Measurements from ENCODE around the gene TLR7. TPM values are rescaled to one million over a fixed set of nuclear protein-coding genes. Genes with fewer than 3 reads are reported as not detected.
A peak's percentile ranks its signal among the peaks of the same experiment; 100 is the strongest.

TLR7 gene
- total and polyA plus RNA-seq, 10 of the 15 experiments (the other 5 are each of a cell fraction or from before 2014, with no cell fraction given) = 12.0 to 44.4 (median 22.6) TPM

DNA sequence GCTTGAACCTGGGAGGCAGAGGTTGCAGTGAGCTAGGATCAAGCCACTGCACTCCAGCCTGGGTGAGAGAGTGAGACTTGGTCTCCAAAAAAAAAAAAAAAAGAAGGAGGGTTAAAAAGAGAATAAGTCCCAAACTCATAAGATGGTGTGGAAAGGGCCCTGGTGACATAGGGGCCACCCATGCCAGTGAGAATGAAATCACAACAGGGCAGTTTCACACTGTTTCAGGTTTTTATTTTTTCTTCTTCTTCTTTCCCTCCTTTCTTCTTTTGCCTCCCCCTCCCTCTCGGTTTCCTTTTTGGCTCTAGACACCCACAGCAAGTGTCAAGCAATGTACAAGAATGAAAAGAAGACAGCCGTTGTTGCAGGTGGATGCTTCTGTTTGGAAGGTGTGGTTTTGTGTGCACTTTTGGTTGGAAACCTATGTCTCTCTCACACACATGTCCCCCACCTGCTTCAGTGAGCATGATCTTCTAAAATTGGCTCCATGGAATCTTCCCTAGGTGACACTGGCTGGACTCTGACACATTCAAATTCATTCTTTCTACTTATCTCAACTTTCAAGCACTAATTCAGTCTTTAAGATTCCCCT is 25.1 kb downstream of the TLR7 start:
- POLR2A ChIA-PET = interaction anchor here (0.6 to 1.6 kb wide), 3 partner anchors 49 to 97 kb away, joined by 3 read pairs; no protein-coding TSS in a partner anchor
- RAD21 ChIA-PET (ENCODE audit: unreplicated experiment) = interaction anchor here (0.6 to 13.6 kb wide), 4 partner anchors 24 to 596 kb away, joined by 3 to 277 read pairs (median 26); partner anchors contain the start of gene TLR7
- peak; percentile 73 for FAIRE-seq
- TF ChIP-seq PAX5 (IDR thresholded peaks at IDR 0.05; ENCODE audit: borderline replicate concordance, low read depth, low read length) (peak; percentile 48; the same call in 1 of the 2 replicates), NFYB (IDR thresholded peaks at IDR 0.05; ENCODE audit: insufficient read depth, low read depth, low read length) (0 out of 2 replicates have a peak, but pooled peaks have one; percentile 8), RUNX3 (IDR thresholded peaks at IDR 0.05; ENCODE audit: low read length) (peak; percentile 91), CHD1 (IDR thresholded peaks at IDR 0.05; ENCODE audit: low read depth, low read length) (no peak), CREM (IDR thresholded peaks at IDR 0.05; ENCODE audit: low read depth) (peak; percentile 17; the same call in 1 of the 2 replicates), IKZF2 (IDR thresholded peaks at IDR 0.05) (peak; percentile 61 to 63; a peak in 2 of 4 replicates), NFIC (IDR thresholded peaks at IDR 0.05; ENCODE audit: low read depth, low read length) (peak; percentile 49), MEF2B (IDR thresholded peaks at IDR 0.05; ENCODE audit: partially characterized antibody, poor library complexity, severe bottlenecking) (peak; percentile 36), IKZF1 (conservative IDR thresholded peaks at IDR 0.05) (peak; percentile 42; the same call in 1 of the 2 replicates), MYC (IDR thresholded peaks at IDR 0.05; ENCODE audit: insufficient read depth, insufficient read length, insufficient replicate concordance, low read length, severe bottlenecking) (no peak), TCF12 (IDR thresholded peaks at IDR 0.05; ENCODE audit: low read depth, low read length) (peak; percentile 86), TCF3 (IDR thresholded peaks at IDR 0.05; ENCODE audit: borderline replicate concordance, insufficient read depth, low read depth, low read length) (peak; percentile 91), EP300 (IDR thresholded peaks at IDR 0.05; ENCODE audit: borderline replicate concordance in 1 of 2, control insufficient read depth in 1 of 2, low read depth in 2 of 2, low read length in 2 of 2) (peak in 1 of 2 experiments; percentile 72; a peak in 2 of 4 replicates), PML (IDR thresholded peaks at IDR 0.05; ENCODE audit: low read length) (no peak), ZNF24 (IDR thresholded peaks at IDR 0.05) (peak; percentile 52; the same call in 1 of the 2 replicates), POU2F2 (IDR thresholded peaks at IDR 0.05; ENCODE audit: borderline replicate concordance, low read depth, low read length) (0 out of 3 replicates have a peak, but pooled peaks have one; percentile 20), POLR2A (IDR thresholded peaks at IDR 0.05; ENCODE audit: low read depth, low read length) (no peak; the same call in 1 of the 2 replicates), GABPA (IDR thresholded peaks at IDR 0.05; ENCODE audit: low read depth) (0 out of 2 replicates have a peak, but pooled peaks have one; percentile 17), EED (IDR thresholded peaks at IDR 0.05; ENCODE audit: low read depth) (peak; percentile 69)
- TF ChIP-seq, protein P1, sequence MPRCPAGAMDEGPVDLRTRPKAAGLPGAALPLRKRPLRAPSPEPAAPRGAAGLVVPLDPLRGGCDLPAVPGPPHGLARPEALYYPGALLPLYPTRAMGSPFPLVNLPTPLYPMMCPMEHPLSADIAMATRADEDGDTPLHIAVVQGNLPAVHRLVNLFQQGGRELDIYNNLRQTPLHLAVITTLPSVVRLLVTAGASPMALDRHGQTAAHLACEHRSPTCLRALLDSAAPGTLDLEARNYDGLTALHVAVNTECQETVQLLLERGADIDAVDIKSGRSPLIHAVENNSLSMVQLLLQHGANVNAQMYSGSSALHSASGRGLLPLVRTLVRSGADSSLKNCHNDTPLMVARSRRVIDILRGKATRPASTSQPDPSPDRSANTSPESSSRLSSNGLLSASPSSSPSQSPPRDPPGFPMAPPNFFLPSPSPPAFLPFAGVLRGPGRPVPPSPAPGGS (IDR thresholded peaks at IDR 0.05; ENCODE audit: borderline replicate concordance, insufficient read depth, low read depth, low read length, poor library complexity, severe bottlenecking) = peak; percentile 35

More for the DNA sequence above, 25.1 kb downstream of the TLR7 start:
- SMC1A ChIA-PET (ENCODE audit: uncharacterized antibody, unreplicated experiment) = interaction anchor here (0.6 to 15.5 kb wide), 9 partner anchors 13 to 120 kb away, joined by 3 to 349 read pairs (median 13); partner anchors contain the start of gene TLR7
- no peak overlapping the region; the same call in 1 of the 2 replicates for H3K4me3 ChIP-seq
- H2AFZ ChIP-seq (ENCODE audit: control insufficient read depth, low read depth, low read length) = no peak overlapping the region; the same call in 1 of the 2 replicates
- H3K9ac ChIP-seq (ENCODE audit: control insufficient read depth, insufficient read depth, low read length) = peak overlapping the region; percentile 13; the same call in 1 of the 2 replicates
- WGBS (ENCODE audit: insufficient coverage, insufficient replicate concordance, low lambda C conversion rate, missing lambda C conversion rate) = 0% methylated on average over 2 of the region's 2 CpGs
- peak overlapping the region; percentile 95 for H3K27ac ChIP-seq (ENCODE audit: control insufficient read depth, insufficient read depth)
- CTCF ChIA-PET = interaction anchor here (0.7 to 16.0 kb wide), 4 partner anchors 9 to 78 kb away, joined by 3 to 431 read pairs (median 16); no protein-coding TSS in a partner anchor
- intact Hi-C loops (cut with micrococcal nuclease; ENCODE audit: unreplicated experiment) = loop anchor here (1.0 to 5.0 kb wide), 3 partner anchors 23 to 200 kb away; no protein-coding TSS in a partner anchor
- H3K4me2 ChIP-seq (ENCODE audit: control insufficient read depth, insufficient read depth) = peak overlapping the region; percentile 56; the same call in 1 of the 2 replicates
- H3K79me2 ChIP-seq (ENCODE audit: control insufficient read depth, insufficient read depth, low read length) = no peaks in the 10 kb centered on the region; the same call in 1 of the 2 replicates
- in situ Hi-C loops (cut with MboI) = loop anchor here (5.0 to 25.0 kb wide), 2 partner anchors 70 to 1995 kb away; no protein-coding TSS in a partner anchor
- peaks cover 8% of the 10 kb centered on the region for H3K9me3 ChIP-seq (replicated peaks; ENCODE audit: control insufficient read depth, insufficient read depth, low read length)
- H3K27me3 ChIP-seq (replicated peaks in 1 of 2; ENCODE audit: control insufficient read depth in 2 of 2, insufficient read depth in 2 of 2, low read length in 1 of 2) = no peaks in the 10 kb centered on the region
- no peaks in the 10 kb centered on the region for H4K20me1 ChIP-seq (ENCODE audit: control insufficient read depth, insufficient read depth)
- peaks cover 63% of the 10 kb centered on the region for H3K4me1 ChIP-seq (ENCODE audit: control insufficient read depth, insufficient read depth, low read length)
- DNase-seq (ENCODE audit: low read depth, low spot score) (peak; percentile 85), ATAC-seq (peak; percentile 64)
- H3K36me3 ChIP-seq (ENCODE audit: control insufficient read depth in 2 of 2, insufficient read depth in 2 of 2, low read length in 1 of 2) = peaks cover 2 to 12% of the 10 kb centered on the region in 2 experiments; a peak in 3 of 4 replicates
- no TSS peak for BruUV-seq (replicated peaks)

Data from GM12878 (cell line).